Liver (tissue), 9 donors: Measurements from ENCODE around the gene CDC37. TPM values are rescaled to one million over a fixed set of nuclear protein-coding genes. Genes with fewer than 3 reads are reported as not detected.

Experiments used
- DNase-seq: peaks from one replicate; pipeline ENCODE4 v3.0.0-alpha.2; 2017; ENCODE audit warnings: low spot score
- H3K27ac ChIP-seq, 2 donors: one replicate each; pipeline ENCODE4 v1.7.0; 2013; ENCODE audit warnings: inconsistent platforms in 2 of 2, low read length in 2 of 2, control low read depth in 1 of 2, low read depth in 1 of 2, mild to moderate bottlenecking in 1 of 2
- H3K27me3 ChIP-seq, 4 donors: one replicate each; pipeline versions ENCODE4 v1.6.1 to v1.7.0; 2013; ENCODE audit warnings: low read length in 3 of 4, inconsistent platforms in 1 of 4, mild to moderate bottlenecking in 1 of 4, moderate library complexity in 1 of 4; ENCODE audit not compliant: control insufficient read depth in 4 of 4, insufficient read depth in 4 of 4
- H3K36me3 ChIP-seq, 4 donors: one replicate each; pipeline versions ENCODE4 v1.6.1 to v1.7.0; 2013; ENCODE audit warnings: low read length in 3 of 4, mild to moderate bottlenecking in 3 of 4, low read depth in 1 of 4, moderate library complexity in 1 of 4; ENCODE audit not compliant: control insufficient read depth in 4 of 4, insufficient read depth in 3 of 4
- H3K4me1 ChIP-seq, 4 donors: one replicate each; pipeline versions ENCODE4 v1.6.1 to v1.7.0; 2013; ENCODE audit warnings: low read length in 3 of 4, mild to moderate bottlenecking in 3 of 4, moderate library complexity in 1 of 4; ENCODE audit not compliant: control insufficient read depth in 4 of 4, insufficient read depth in 4 of 4
- H3K4me3 ChIP-seq, 3 donors: one replicate each; pipeline versions ENCODE4 v1.6.1 to v1.7.0; 2013; ENCODE audit warnings: low read length in 3 of 3, control low read depth in 1 of 3, low read depth in 1 of 3, mild to moderate bottlenecking in 1 of 3
- H3K9ac ChIP-seq, 2 donors: one replicate each; pipeline ENCODE4 v1.7.0; 2013; ENCODE audit warnings: low read length in 2 of 2, mild to moderate bottlenecking in 2 of 2, moderate library complexity in 2 of 2, control low read depth in 1 of 2, low read depth in 1 of 2
- H3K9me3 ChIP-seq, 4 donors: one replicate each; pipeline versions ENCODE4 v1.6.1 to v1.7.0; 2013; ENCODE audit warnings: low read length in 3 of 4; ENCODE audit not compliant: control insufficient read depth in 4 of 4
- CTCF ChIP-seq: fragments of 150-350 bp; IDR thresholded peaks from 2 replicates; pipeline ENCODE4 v1.5.1; 2017; ENCODE audit warnings: improper control_type of control experiment, low read depth, low read length; ENCODE audit not compliant: missing input control
- EGR1 ChIP-seq, 2 donors: IDR thresholded peaks; 2 replicates each; pipeline ENCODE4 v1.6.1; 2016 to 2018; ENCODE audit warnings: antibody characterized with exemption in 2 of 2, low read depth in 2 of 2
- FOXA1 ChIP-seq: IDR thresholded peaks from 2 replicates; pipeline ENCODE4 v1.6.1; 2016; ENCODE audit warnings: antibody characterized with exemption
- FOXA2 ChIP-seq: IDR thresholded peaks from 2 replicates; pipeline ENCODE4 v1.6.1; 2016; ENCODE audit warnings: antibody characterized with exemption
- GABPA ChIP-seq, 2 donors: IDR thresholded peaks in 1 of 2; conservative IDR thresholded peaks in 1 of 2; 2 replicates each; pipeline ENCODE4 v1.6.1; 2016; ENCODE audit warnings: antibody characterized with exemption in 2 of 2, mild to moderate bottlenecking in 1 of 2, moderate library complexity in 1 of 2
- HNF4A ChIP-seq, 2 donors: conservative IDR thresholded peaks; 2 replicates each; pipeline ENCODE4 v1.6.1; 2016; ENCODE audit warnings: antibody characterized with exemption in 2 of 2, mild to moderate bottlenecking in 2 of 2
- HNF4G ChIP-seq: IDR thresholded peaks from 2 replicates; pipeline ENCODE4 v1.6.1; 2016; ENCODE audit warnings: antibody characterized with exemption
- JUND ChIP-seq, 2 donors: IDR thresholded peaks; 2 replicates each; pipeline ENCODE4 v1.6.1; 2016; ENCODE audit warnings: antibody characterized with exemption in 2 of 2
- NR2F2 ChIP-seq: IDR thresholded peaks from 2 replicates; pipeline ENCODE4 v1.6.1; 2016; ENCODE audit warnings: antibody characterized with exemption
- RAD21 ChIP-seq, 2 donors: IDR thresholded peaks; 2 replicates each; pipeline ENCODE4 v1.6.1; 2016; ENCODE audit warnings: antibody characterized with exemption in 2 of 2, mild to moderate bottlenecking in 2 of 2
- RXRA ChIP-seq, 2 donors: IDR thresholded peaks; 2 replicates each; pipeline ENCODE4 v1.6.1; 2017 to 2018; ENCODE audit warnings: antibody characterized with exemption in 2 of 2, mild to moderate bottlenecking in 1 of 2
- SP1 ChIP-seq: IDR thresholded peaks from 2 replicates; pipeline ENCODE4 v1.6.1; 2018; ENCODE audit warnings: antibody characterized with exemption, mild to moderate bottlenecking
- TAF1 ChIP-seq: conservative IDR thresholded peaks from 2 replicates; pipeline ENCODE4 v1.6.1; 2016; ENCODE audit warnings: antibody characterized with exemption, mild to moderate bottlenecking
- WGBS: extraction: QIAGEN DNeasy Blood & Tissue Kit; methylation state at CpG from one replicate; pipeline ENCODE4 v1.1.7; 2013; 5-methylcytosine and 5-hydroxymethylcytosine counted together
- polyA plus RNA-seq, 2 donors: library from polyadenylated mRNA; stranded (reverse) in 1 of 2; unstranded in 1 of 2; fragments of 200-250 nt in 1 of 2; fragments of >200 nt in 1 of 2; fragmentation: Nextera tagmentation in 1 of 2; extraction: Ambion mirVana in 1 of 2; gene quantifications; one replicate each; pipeline versions ENCODE4 v1.2.1 to v1.2.3, GENCODE V29; 2013 to 2015
- total RNA-seq, 2 donors: library from RNA; depleted of rRNA; stranded (reverse); fragments of >200 nt; gene quantifications; one replicate each; pipeline ENCODE4 v1.2.3, GENCODE V29; 2014
- TF ChIP-seq, protein P1 (sequence below): IDR thresholded peaks from 2 replicates; pipeline ENCODE4 v1.6.1; 2016; ENCODE audit warnings: antibody characterized with exemption
- TF ChIP-seq, protein P2 (sequence below): IDR thresholded peaks from 2 replicates; pipeline ENCODE4 v1.6.1; 2016; ENCODE audit warnings: antibody characterized with exemption
- TF ChIP-seq, protein P3 (sequence below): IDR thresholded peaks from 2 replicates; pipeline ENCODE4 v1.6.1; 2016; ENCODE audit warnings: antibody characterized with exemption
- TF ChIP-seq, protein P4 (sequence below): IDR thresholded peaks from 2 replicates; pipeline ENCODE4 v1.6.1; 2016; ENCODE audit warnings: antibody characterized with exemption, mild to moderate bottlenecking
- donor health status: healthy.
- donor health status: healthy.
- donor health status: healthy.
- donor health status: healthy.
- donor health status: healthy.

CDC37 gene
- total and polyA plus RNA-seq, 4 donors: 46.0 to 69.9 (median 56.8) TPM

DNA sequence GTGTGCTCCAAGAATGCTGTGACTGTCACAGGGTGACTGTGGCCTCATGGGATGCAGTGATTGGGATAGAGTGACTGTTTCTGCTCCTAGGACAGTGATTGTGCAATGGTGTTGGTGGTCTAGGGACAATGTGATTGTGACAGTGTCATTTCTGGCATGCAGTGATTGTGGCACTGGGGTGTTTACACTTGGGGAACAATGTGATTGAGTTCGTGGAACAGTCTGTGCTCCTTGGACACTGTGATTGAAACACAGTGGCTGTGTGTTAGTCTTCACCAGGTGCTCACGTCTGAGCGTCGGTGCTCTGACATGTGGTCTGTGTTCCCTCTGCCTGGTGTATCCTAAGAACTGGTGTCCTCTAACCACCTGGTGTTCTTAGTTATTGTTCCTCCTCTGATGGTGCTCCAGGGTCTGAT lies 18.7 kb upstream of the CDC37 start:
- H3K27ac ChIP-seq: no peak overlapping the region
- H3K4me3 ChIP-seq: no peak overlapping the region
- no peak overlapping the region for H3K9ac ChIP-seq
- DNase-seq: no peak
- peaks cover 5 to 11% (median 7%) of the 10 kb centered on the region in 4 donors for H3K27me3 ChIP-seq
- H3K36me3 ChIP-seq: no peaks in the 10 kb centered on the region
- WGBS: 52% methylated on average over 4 of the region's 4 CpGs
- no peaks in the 10 kb centered on the region for H3K9me3 ChIP-seq
- TF ChIP-seq NR2F2: no peak
- TF ChIP-seq SP1: no peak
- peaks cover 3 to 23% (median 8%) of the 10 kb centered on the region in 4 donors for H3K4me1 ChIP-seq

GRCh38 chr19:10421240-10422045 lies 18.1 kb upstream of the CDC37 start:
- Histone ChIP-seq H3K9ac (no peak overlapping the region), H3K36me3 (no peaks in the 10 kb centered on the region), H3K9me3 (no peaks in the 10 kb centered on the region), H3K4me3 (no peak overlapping the region), H3K27ac (no peak overlapping the region), H3K4me1 (peaks cover 3 to 27% (median 12%) of the 10 kb centered on the region in 4 donors), H3K27me3 (peaks cover 5 to 11% (median 7%) of the 10 kb centered on the region in 4 donors)
- no peak for DNase-seq
- WGBS: 24% methylated on average over 17 of the region's 17 CpGs
- TF ChIP-seq, protein P1, sequence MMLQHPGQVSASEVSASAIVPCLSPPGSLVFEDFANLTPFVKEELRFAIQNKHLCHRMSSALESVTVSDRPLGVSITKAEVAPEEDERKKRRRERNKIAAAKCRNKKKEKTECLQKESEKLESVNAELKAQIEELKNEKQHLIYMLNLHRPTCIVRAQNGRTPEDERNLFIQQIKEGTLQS: no peak
- TF ChIP-seq GABPA (IDR thresholded peaks at IDR 0.05 in 1 of 2, conservative IDR thresholded peaks at IDR 0.05 in 1 of 2): no peak
- TF ChIP-seq RAD21 (IDR thresholded peaks at IDR 0.05): no peak
- no peak for TF ChIP-seq JUND (IDR thresholded peaks at IDR 0.05)

DNA sequence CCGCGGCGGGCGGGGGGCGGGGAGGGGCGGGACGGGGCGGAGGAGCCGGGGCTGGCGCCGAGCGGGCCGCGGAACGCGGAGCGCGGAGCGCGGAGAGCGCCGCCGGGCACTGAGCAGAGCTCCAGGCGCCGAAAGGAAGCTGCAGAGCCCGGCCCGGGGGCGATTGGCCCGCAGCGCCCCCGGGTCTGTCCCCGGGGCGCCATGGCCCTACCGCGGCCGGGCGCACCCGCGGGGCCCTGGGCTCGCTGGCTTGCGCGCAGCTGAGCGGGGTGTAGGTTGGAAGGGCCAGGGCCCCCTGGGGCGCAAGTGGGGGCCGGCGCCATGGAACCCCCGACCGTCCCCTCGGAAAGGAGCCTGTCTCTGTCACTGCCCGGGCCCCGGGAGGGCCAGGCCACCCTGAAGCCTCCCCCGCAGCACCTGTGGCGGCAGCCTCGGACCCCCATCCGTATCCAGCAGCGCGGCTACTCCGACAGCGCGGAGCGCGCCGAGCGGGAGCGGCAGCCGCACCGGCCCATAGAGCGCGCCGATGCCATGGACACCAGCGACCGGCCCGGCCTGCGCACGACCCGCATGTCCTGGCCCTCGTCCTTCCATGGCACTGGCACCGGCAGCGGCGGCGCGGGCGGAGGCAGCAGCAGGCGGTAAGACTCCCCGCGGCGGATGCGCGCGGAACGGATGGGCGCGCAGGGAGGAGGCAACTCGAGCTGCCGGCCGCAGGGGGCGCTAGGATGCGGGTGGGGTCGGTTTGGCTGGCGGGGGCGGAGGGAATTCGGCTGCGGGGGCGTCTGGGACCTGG lies 17.3 kb upstream of the CDC37 start, which contains the start of gene PDE4A:
Gene PDE4A, plus strand, starts transcription at position 95 of the 796 bp plus-strand sequence. Its CDS starts 227 bp downstream, at position 322.
- H3K9ac ChIP-seq: no peak within 1 kb of the TSS

More for the DNA sequence above, 17.3 kb upstream of the CDC37 start, which contains the start of gene PDE4A:
- Histone ChIP-seq H3K36me3 (no peaks in the 10 kb centered on the region), H3K4me1 (peaks cover 7 to 35% (median 17%) of the 10 kb centered on the region in 4 donors), H3K4me3 (no peak within 1 kb of the TSS), H3K27me3 (peaks cover 5 to 11% (median 7%) of the 10 kb centered on the region in 4 donors), H3K27ac (no peak within 1 kb of the TSS), H3K9me3 (no peaks in the 10 kb centered on the region)
- WGBS: 2% methylated on average over 104 of the region's 104 CpGs
- TF ChIP-seq HNF4G (no peak), NR2F2 (no peak), RAD21 (IDR thresholded peaks at IDR 0.05) (no peak), SP1 (no peak), FOXA2 (no peak), CTCF (no peak), HNF4A (conservative IDR thresholded peaks at IDR 0.05) (no peak), RXRA (IDR thresholded peaks at IDR 0.05) (no peak), JUND (IDR thresholded peaks at IDR 0.05) (no peak), EGR1 (IDR thresholded peaks at IDR 0.05; ENCODE audit: low read depth in 2 of 2) (no peak), TAF1 (no peak), GABPA (IDR thresholded peaks at IDR 0.05 in 1 of 2, conservative IDR thresholded peaks at IDR 0.05 in 1 of 2) (no peak), FOXA1 (no peak)
- TF ChIP-seq, protein P2, sequence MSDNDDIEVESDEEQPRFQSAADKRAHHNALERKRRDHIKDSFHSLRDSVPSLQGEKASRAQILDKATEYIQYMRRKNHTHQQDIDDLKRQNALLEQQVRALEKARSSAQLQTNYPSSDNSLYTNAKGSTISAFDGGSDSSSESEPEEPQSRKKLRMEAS: no peak
- TF ChIP-seq, protein P1: no peak
- TF ChIP-seq, protein P3, sequence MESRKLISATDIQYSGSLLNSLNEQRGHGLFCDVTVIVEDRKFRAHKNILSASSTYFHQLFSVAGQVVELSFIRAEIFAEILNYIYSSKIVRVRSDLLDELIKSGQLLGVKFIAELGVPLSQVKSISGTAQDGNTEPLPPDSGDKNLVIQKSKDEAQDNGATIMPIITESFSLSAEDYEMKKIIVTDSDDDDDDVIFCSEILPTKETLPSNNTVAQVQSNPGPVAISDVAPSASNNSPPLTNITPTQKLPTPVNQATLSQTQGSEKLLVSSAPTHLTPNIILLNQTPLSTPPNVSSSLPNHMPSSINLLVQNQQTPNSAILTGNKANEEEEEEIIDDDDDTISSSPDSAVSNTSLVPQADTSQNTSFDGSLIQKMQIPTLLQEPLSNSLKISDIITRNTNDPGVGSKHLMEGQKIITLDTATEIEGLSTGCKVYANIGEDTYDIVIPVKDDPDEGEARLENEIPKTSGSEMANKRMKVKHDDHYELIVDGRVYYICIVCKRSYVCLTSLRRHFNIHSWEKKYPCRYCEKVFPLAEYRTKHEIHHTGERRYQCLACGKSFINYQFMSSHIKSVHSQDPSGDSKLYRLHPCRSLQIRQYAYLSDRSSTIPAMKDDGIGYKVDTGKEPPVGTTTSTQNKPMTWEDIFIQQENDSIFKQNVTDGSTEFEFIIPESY: no peak
- TF ChIP-seq, protein P4, sequence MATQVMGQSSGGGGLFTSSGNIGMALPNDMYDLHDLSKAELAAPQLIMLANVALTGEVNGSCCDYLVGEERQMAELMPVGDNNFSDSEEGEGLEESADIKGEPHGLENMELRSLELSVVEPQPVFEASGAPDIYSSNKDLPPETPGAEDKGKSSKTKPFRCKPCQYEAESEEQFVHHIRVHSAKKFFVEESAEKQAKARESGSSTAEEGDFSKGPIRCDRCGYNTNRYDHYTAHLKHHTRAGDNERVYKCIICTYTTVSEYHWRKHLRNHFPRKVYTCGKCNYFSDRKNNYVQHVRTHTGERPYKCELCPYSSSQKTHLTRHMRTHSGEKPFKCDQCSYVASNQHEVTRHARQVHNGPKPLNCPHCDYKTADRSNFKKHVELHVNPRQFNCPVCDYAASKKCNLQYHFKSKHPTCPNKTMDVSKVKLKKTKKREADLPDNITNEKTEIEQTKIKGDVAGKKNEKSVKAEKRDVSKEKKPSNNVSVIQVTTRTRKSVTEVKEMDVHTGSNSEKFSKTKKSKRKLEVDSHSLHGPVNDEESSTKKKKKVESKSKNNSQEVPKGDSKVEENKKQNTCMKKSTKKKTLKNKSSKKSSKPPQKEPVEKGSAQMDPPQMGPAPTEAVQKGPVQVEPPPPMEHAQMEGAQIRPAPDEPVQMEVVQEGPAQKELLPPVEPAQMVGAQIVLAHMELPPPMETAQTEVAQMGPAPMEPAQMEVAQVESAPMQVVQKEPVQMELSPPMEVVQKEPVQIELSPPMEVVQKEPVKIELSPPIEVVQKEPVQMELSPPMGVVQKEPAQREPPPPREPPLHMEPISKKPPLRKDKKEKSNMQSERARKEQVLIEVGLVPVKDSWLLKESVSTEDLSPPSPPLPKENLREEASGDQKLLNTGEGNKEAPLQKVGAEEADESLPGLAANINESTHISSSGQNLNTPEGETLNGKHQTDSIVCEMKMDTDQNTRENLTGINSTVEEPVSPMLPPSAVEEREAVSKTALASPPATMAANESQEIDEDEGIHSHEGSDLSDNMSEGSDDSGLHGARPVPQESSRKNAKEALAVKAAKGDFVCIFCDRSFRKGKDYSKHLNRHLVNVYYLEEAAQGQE: no peak
- DNase-seq: no peak
